GM12878 (cell line): ENCODE data around the gene THADA. TPM values are rescaled to one million over a fixed set of nuclear protein-coding genes. Genes with fewer than 3 reads are reported as not detected.

Experiments
- ATAC-seq: fragments of 200-7000 bp; cut with Tn5 transposase; 3 replicates; pipeline ENCODE4 v1.9.1; 2020; ENCODE audit warnings: mild to moderate bottlenecking, moderate library complexity
- BruUV-seq: library from RNA; stranded (reverse); fragments of 400-500 nt; replicated peaks from 2 replicates; lab custom pipeline; 2021; lab: Mats Ljungman, UMichigan
- CTCF ChIA-PET: fragments of 300-600 bp; sonication (Branson Sonifier 250); formaldehyde crosslinking; extraction: SDS; loops from one replicate; lab custom pipeline; 2021; ENCODE audit warnings: inconsistent platforms; lab: Yijun Ruan, JAX
- POLR2A ChIA-PET: fragments of 350-600 bp; formaldehyde crosslinking; extraction: SDS; loops from one replicate; lab custom pipeline; 2021; ENCODE audit warnings: inconsistent platforms; lab: Charles Lee
- RAD21 ChIA-PET: fragments of 300-600 bp; sonication (Branson Sonifier 250); formaldehyde crosslinking; loops from one replicate; lab custom pipeline; 2023; ENCODE audit warnings: antibody characterized with exemption; ENCODE audit not compliant: unreplicated experiment; lab: Charles Lee
- SMC1A ChIA-PET: fragments of 300-600 bp; sonication (Branson Sonifier 250); formaldehyde crosslinking; loops from one replicate; lab custom pipeline; 2023; ENCODE audit not compliant: unreplicated experiment, uncharacterized antibody; lab: Charles Lee
- DNase-seq: peaks from one replicate; pipeline ENCODE4 v3.0.0-alpha.2; 2011; ENCODE audit warnings: low read depth, low spot score
- FAIRE-seq: peaks from 3 replicates; lab custom pipeline; 2011; peaks lifted over from hg19 to GRCh38; lab: Jason Lieb, UNC
- H2AFZ ChIP-seq: 2 replicates; pipeline ENCODE4 v1.6.0; 2011; ENCODE audit warnings: low read depth, low read length, control low read depth; ENCODE audit not compliant: control insufficient read depth
- H3K27ac ChIP-seq: 2 replicates; pipeline ENCODE4 v1.5.1; 2011; ENCODE audit warnings: control low read depth; ENCODE audit not compliant: control insufficient read depth, insufficient read depth
- H3K27me3 ChIP-seq, 2 experiments: replicated peaks in 1 of 2; 2 replicates each; pipeline versions ENCODE4 v1.6.0 to v1.6.1; 2011; ENCODE audit warnings: low read length in 1 of 2; ENCODE audit not compliant: control insufficient read depth in 2 of 2, insufficient read depth in 2 of 2
- H3K36me3 ChIP-seq, 2 experiments: 2 replicates each; pipeline ENCODE4 v1.5.1; 2011; ENCODE audit warnings: low read length in 1 of 2; ENCODE audit not compliant: control insufficient read depth in 2 of 2, insufficient read depth in 2 of 2
- H3K4me1 ChIP-seq: 2 replicates; pipeline ENCODE4 v1.6.1; 2011; ENCODE audit warnings: mild to moderate bottlenecking, low read length, moderate library complexity, mixed read lengths; ENCODE audit not compliant: control insufficient read depth, insufficient read depth
- H3K4me2 ChIP-seq: 2 replicates; pipeline ENCODE4 v1.6.0; 2011; ENCODE audit warnings: control low read depth; ENCODE audit not compliant: control insufficient read depth, insufficient read depth
- H3K4me3 ChIP-seq: fragments of 200-600 bp; sonication (generic); 2 replicates; pipeline ENCODE4 v1.5.1; 2016
- H3K79me2 ChIP-seq: 2 replicates; pipeline ENCODE4 v1.6.0; 2011; ENCODE audit warnings: low read length; ENCODE audit not compliant: control insufficient read depth, insufficient read depth
- H3K9ac ChIP-seq: 2 replicates; pipeline ENCODE4 v1.8.0; 2011; ENCODE audit warnings: low read length, control low read depth, mixed read lengths; ENCODE audit not compliant: control insufficient read depth, insufficient read depth
- H3K9me3 ChIP-seq: replicated peaks from 3 replicates; pipeline ENCODE4 v1.5.1; 2011; ENCODE audit warnings: mild to moderate bottlenecking, low read length; ENCODE audit not compliant: control insufficient read depth, insufficient read depth
- H4K20me1 ChIP-seq: 2 replicates; pipeline ENCODE4 v1.6.0; 2011; ENCODE audit not compliant: control insufficient read depth, insufficient read depth
- BACH1 ChIP-seq: fragments of 450-650 bp; IDR thresholded peaks from 2 replicates; pipeline ENCODE4 v1.6.1; 2017; ENCODE audit warnings: mild to moderate bottlenecking, borderline replicate concordance
- DPF2 ChIP-seq: fragments of 450-650 bp; IDR thresholded peaks from 2 replicates; pipeline ENCODE4 v1.6.1; 2017; ENCODE audit warnings: mild to moderate bottlenecking
- MTA2 ChIP-seq: fragments of 450-650 bp; IDR thresholded peaks from 2 replicates; pipeline ENCODE4 v1.6.1; 2016; ENCODE audit warnings: low read depth, mild to moderate bottlenecking, moderate library complexity
- NR2C1 ChIP-seq: fragments of 450-650 bp; IDR thresholded peaks from 2 replicates; pipeline ENCODE4 v1.6.1; 2017; ENCODE audit warnings: antibody characterized with exemption, mild to moderate bottlenecking, moderate library complexity
- RELB ChIP-seq: fragments of 450-650 bp; IDR thresholded peaks from 2 replicates; pipeline ENCODE4 v1.6.1; 2017; ENCODE audit warnings: low read depth, mild to moderate bottlenecking, moderate library complexity
- WGBS: methylation state at CpG from one replicate; pipeline ENCODE4 v1.1.6; 2016; ENCODE audit warnings: low lambda C conversion rate; ENCODE audit not compliant: insufficient replicate concordance, insufficient coverage; ENCODE audit errors: missing lambda C conversion rate; 5-methylcytosine and 5-hydroxymethylcytosine counted together
- in situ Hi-C: fragments of 300-500 bp; cut with MboI; formaldehyde crosslinking; loops from 9 replicates; pipeline ENCODE4 v1.14.3; 2018; ENCODE audit warnings: mixed read lengths
- intact Hi-C: fragments of 100-400 bp; cut with micrococcal nuclease; formaldehyde crosslinking; loops from one replicate; pipeline ENCODE4 v1.14.2; 2022; ENCODE audit not compliant: unreplicated experiment
- polyA plus RNA-seq, 11 experiments: library from polyadenylated mRNA; depleted of rRNA in 4 of 11; unstranded in 6 of 11; stranded (reverse) in 5 of 11; fragments of >200 nt; fragmentation: Nextera tagmentation in 4 of 11; fragmentation: Illumina TruSeq in 1 of 11; extraction: Ambion mirVana in 4 of 11; extraction: Trizol in 1 of 11; gene quantifications; 1 replicate in 1 of 11; 2 replicates in 10 of 11; pipeline versions ENCODE4 v1.2.1 to v1.2.3, GENCODE V29; 2011 to 2016; ENCODE audit warnings: inconsistent platforms in 2 of 11, missing spikeins in 2 of 11, low read depth in 1 of 11
- total RNA-seq, 4 experiments: library from RNA; depleted of rRNA in 3 of 4; stranded (reverse); fragments of >200 nt in 3 of 4; fragmentation: Illumina TruSeq in 1 of 4; extraction: Trizol in 1 of 4; gene quantifications; 2 replicates each; pipeline versions ENCODE4 v1.2.1 to v1.2.3, GENCODE V29; 2013 to 2021

THADA gene
- total and polyA plus RNA-seq, 10 of the 15 experiments (the other 5 are each of a cell fraction or from before 2014, with no cell fraction given) = 14.6 to 33.2 (median 23.2) TPM

GRCh38 chr2:43360137-43360536 is 235.7 kb downstream of the THADA start:
- no peak for DNase-seq
- ATAC-seq = no peak
- H4K20me1 ChIP-seq = no peaks in the 10 kb centered on the region
- no peak for FAIRE-seq
- H3K27me3 ChIP-seq = no peaks in the 10 kb centered on the region
- in situ Hi-C loops = no loop called here
- H3K4me1 ChIP-seq = no peaks in the 10 kb centered on the region
- H3K4me2 ChIP-seq = no peak overlapping the region
- POLR2A ChIA-PET = interaction anchor here (0.5 to 0.6 kb wide), 2 partner anchors 21 to 563 kb away, joined by 4 to 6 read pairs; no protein-coding TSS in a partner anchor
- RAD21 ChIA-PET = no interaction called here
- TF ChIP-seq NR2C1 (no peak), BACH1 (no peak), RELB (no peak), MTA2 (no peak), DPF2 (no peak)
- H3K4me3 ChIP-seq = no peak overlapping the region
- 96% methylated on average over 3 of the region's 3 CpGs for WGBS
- CTCF ChIA-PET = interaction anchor here (1.4 to 1.6 kb wide), 2 partner anchors 10 to 19 kb away, joined by 5 read pairs; no protein-coding TSS in a partner anchor
- H3K36me3 ChIP-seq = no peaks in the 10 kb centered on the region
- SMC1A ChIA-PET = interaction anchor here (0.6 to 2.3 kb wide), 7 partner anchors 8 to 207 kb away, joined by 3 to 8 read pairs (median 4); no protein-coding TSS in a partner anchor
- intact Hi-C loops = no loop called here
- no peak overlapping the region for H3K9ac ChIP-seq
- H3K9me3 ChIP-seq = no peaks in the 10 kb centered on the region
- no peak overlapping the region for H3K27ac ChIP-seq
- BruUV-seq = no TSS peak
- H2AFZ ChIP-seq = no peak overlapping the region
- H3K79me2 ChIP-seq = no peaks in the 10 kb centered on the region
